ENCODE results near the gene ANAPC7.
"Not testable (repeated sequence)": the region's sequence is repeated elsewhere in the genome, so short reads cannot be mapped to it uniquely, and the experiment has no call there.

DNA sequence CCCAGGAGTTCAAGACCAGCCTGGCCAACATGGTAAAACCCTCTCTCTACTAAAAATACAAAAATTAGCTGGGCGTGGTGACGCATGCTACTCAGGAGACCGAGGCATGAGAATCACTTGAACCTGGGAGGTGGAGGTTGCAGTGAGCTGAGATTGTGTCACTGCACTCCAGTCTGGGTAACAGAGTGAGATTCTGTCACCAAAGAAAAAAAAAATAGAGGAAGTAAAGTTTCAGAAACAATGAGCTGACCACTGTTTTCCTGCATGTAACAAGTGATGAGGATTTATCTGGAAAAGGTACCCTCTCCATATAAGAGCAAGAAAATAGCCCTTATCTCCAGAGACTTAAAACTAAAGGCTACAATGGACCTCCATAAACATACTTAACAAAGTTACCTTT, 13.6 kb upstream of the ANAPC7 start:
- TF ChIP-seq POLR2A, CTCF, POLR2AphosphoS5 (IDR thresholded peaks at IDR 0.05): not testable (repeated sequence)
